Activated naive CD8-positive, alpha-beta T cell treated with anti-CD3 and anti-CD28 coated beads, Interleukin-2, amount 10 ng/mL, durations not matched to agents 7 days and 5 days (primary cell): ENCODE measurements around the gene CTSL. TPM values are rescaled to one million over a fixed set of nuclear protein-coding genes. Genes with fewer than 3 reads are reported as not detected.

ENCODE experiments used
- ATAC-seq: fragments of 150-1000 bp; cut with Tn5 transposase; one replicate; pipeline ENCODE4 v1.10.0; 2021; ENCODE audit warnings: low read depth, moderate library complexity
- POLR2A ChIA-PET: fragments of 350-600 bp; sonication (Branson Sonifier 250); formaldehyde crosslinking; loops from one replicate; lab custom pipeline; 2021; ENCODE audit warnings: antibody characterized with exemption; lab: Charles Lee
- DNase-seq: peaks from one replicate; pipeline ENCODE4 v3.0.0; 2021
- H3K27ac Mint-ChIP-seq: one replicate; pipeline ENCODE4 v1.8.0; 2022; ENCODE audit warnings: mild to moderate bottlenecking, mixed read lengths
- H3K27me3 Mint-ChIP-seq: one replicate; pipeline ENCODE4 v1.8.0; 2022; ENCODE audit warnings: mild to moderate bottlenecking, moderate library complexity, mixed read lengths
- H3K36me3 Mint-ChIP-seq: one replicate; pipeline ENCODE4 v1.8.0; 2021; ENCODE audit warnings: mild to moderate bottlenecking, mixed read lengths
- H3K4me1 Mint-ChIP-seq: one replicate; pipeline ENCODE4 v1.8.0; 2021; ENCODE audit warnings: mixed read lengths
- H3K4me3 Mint-ChIP-seq: one replicate; pipeline ENCODE4 v1.8.0; 2022; ENCODE audit warnings: mild to moderate bottlenecking, moderate library complexity, mixed read lengths
- H3K9me3 Mint-ChIP-seq: one replicate; pipeline ENCODE4 v1.8.0; 2021; ENCODE audit warnings: mixed read lengths
- total RNA-seq, 2 experiments: library from RNA; stranded (reverse); gene quantifications; one replicate each; pipeline ENCODE4 v1.2.3, GENCODE V29; 2021

Gene CTSL
- total RNA-seq, 2 experiments from 2014 or later, result 18.3 to 18.4 TPM

DNA sequence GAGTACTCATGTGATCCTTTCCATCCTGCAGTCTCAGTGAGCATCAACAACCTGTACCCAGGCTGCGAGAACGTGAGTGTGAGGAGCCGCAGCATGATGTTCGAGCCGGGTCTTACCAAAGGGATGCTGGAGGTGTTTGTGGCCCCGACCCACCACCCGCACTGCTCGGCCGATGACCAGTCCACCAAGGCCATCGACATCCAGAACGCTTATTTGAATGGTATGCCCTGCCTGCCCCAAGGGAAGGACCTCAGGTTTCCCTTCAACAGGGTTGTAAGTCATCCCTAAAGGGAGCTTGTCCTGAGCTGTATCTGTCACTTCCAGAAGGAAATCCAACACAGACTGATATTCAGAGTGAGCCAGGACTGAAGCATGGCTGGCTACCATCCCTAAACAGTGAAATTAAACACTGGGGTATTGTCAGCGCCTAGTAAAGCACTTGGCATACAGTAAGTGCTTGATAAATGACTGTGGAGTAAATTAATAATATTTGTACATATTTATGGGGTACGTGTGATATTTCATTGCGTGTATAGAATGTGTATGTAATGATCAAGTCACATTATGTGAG lies 39.3 kb upstream of the CTSL start:
- POLR2A ChIA-PET, result no interaction called here
- H3K27me3 Mint-ChIP-seq, result peaks cover 7% of the 10 kb centered on the region
- ATAC-seq (no peak), DNase-seq (no peak)
- H3K4me3 Mint-ChIP-seq, result no peak overlapping the region
- no peaks in the 10 kb centered on the region for H3K9me3 Mint-ChIP-seq
- peaks cover 5% of the 10 kb centered on the region for H3K4me1 Mint-ChIP-seq
- no peaks in the 10 kb centered on the region for H3K36me3 Mint-ChIP-seq
- no peak overlapping the region for H3K27ac Mint-ChIP-seq

DNA sequence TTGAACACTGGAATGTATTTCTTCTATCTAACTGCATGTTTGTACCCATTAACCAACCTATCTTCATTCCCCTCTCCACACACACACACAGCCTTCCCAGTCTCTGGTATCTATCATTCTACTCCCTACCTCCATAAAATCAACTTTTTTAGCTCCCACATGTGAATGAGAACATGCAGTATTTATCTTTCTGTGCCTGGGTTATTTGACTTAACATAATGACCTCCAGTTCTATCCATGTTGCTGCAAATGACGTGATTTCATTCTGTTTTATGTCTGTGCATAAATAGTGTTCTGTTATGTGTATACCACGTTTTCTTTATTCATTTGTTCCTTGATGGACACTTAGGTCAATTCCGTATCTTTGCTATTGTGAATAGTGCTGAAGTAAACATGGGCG lies 38.7 kb upstream of the CTSL start:
- DNase-seq (no peak), ATAC-seq (no peak)
- Mint-ChIP-seq H3K4me3 (no peak overlapping the region), H3K9me3 (no peaks in the 10 kb centered on the region), H3K27me3 (peaks cover 9% of the 10 kb centered on the region), H3K4me1 (peaks cover 5% of the 10 kb centered on the region), H3K27ac (no peak overlapping the region), H3K36me3 (no peaks in the 10 kb centered on the region)
- POLR2A ChIA-PET, result no interaction called here

DNA sequence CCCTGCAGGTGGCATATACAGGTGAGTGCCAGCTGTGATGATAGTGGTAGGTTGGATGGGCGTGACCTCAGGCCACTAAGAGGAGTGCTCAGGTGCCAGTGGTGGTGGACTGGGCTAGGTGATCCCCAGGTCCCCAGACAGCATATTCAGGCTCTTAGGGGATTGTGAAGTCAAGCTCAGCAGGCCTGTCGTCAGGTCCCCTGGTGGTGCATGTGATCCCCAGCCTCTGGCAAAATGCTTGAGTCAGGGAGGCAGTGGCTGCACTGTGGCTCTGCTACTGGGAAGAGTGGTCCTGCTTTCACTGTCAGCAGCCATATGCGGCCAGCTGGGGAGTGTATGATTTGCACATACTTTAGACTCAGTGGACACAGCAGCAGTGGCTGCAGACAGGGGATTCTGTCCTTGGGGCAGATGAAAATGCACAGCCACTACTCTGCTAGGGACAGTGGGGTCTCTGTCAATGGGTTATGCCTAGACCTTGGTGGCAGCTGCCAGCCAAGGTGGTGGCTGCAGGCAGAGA lies 31.6 kb upstream of the CTSL start:
- Mint-ChIP-seq H3K4me3 (no peak overlapping the region), H3K9me3 (peaks cover 9% of the 10 kb centered on the region), H3K4me1 (no peaks in the 10 kb centered on the region), H3K27ac (no peak overlapping the region), H3K27me3 (peaks cover 9% of the 10 kb centered on the region), H3K36me3 (peaks cover 1% of the 10 kb centered on the region)
- no peak for ATAC-seq
- no peak for DNase-seq
- POLR2A ChIA-PET, result no interaction called here

DNA sequence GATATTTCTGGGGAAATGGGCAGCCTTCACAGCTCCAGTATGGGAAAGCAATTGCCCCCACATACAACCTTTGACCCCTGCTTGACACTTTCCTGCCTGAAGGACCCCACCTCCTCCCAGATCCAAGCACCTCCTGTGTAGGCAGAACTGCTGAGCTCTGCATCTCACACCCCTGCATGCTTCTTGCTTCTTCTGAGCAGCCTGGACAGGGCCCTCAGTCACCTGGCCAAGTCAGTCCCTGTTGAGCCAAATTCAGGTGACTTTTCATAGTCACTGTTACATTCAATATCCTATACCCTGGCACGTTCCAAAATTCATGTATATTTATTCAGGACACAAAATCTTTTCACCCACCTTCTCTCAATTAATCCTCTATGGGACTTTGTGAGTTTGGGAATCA lies 30.4 kb upstream of the CTSL start:
- no peak for DNase-seq
- no peak for ATAC-seq
- peaks cover 9% of the 10 kb centered on the region for H3K9me3 Mint-ChIP-seq
- H3K4me3 Mint-ChIP-seq, result no peak overlapping the region
- POLR2A ChIA-PET, result no interaction called here
- H3K4me1 Mint-ChIP-seq, result no peaks in the 10 kb centered on the region
- H3K27me3 Mint-ChIP-seq, result peaks cover 4% of the 10 kb centered on the region
- H3K36me3 Mint-ChIP-seq, result peaks cover 1% of the 10 kb centered on the region
- no peak overlapping the region for H3K27ac Mint-ChIP-seq

DNA sequence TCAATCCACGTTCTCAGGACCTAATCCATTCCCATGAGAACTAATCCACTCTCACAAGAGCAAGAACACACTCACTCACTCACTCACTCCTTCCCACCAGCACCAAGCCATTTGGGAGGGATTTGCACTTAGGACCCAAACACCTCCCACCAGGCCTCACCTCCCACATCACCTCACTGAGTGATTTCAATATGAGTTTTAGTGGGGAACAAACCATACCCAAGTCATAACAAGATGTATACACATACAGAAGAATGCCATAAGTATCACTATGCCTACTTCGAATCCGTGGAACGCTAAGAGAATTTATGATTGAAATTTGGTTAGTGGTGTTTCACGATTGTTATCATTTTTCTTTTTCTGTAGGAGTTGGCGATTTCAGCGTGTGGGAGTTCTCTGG lies 29.3 kb upstream of the CTSL start:
- Mint-ChIP-seq H3K4me1 (no peaks in the 10 kb centered on the region), H3K27ac (no peak overlapping the region), H3K4me3 (no peak overlapping the region), H3K36me3 (peaks cover 1% of the 10 kb centered on the region), H3K9me3 (peaks cover 9% of the 10 kb centered on the region), H3K27me3 (peaks cover 1% of the 10 kb centered on the region)
- ATAC-seq (no peak), DNase-seq (no peak)
- POLR2A ChIA-PET, result no interaction called here

DNA sequence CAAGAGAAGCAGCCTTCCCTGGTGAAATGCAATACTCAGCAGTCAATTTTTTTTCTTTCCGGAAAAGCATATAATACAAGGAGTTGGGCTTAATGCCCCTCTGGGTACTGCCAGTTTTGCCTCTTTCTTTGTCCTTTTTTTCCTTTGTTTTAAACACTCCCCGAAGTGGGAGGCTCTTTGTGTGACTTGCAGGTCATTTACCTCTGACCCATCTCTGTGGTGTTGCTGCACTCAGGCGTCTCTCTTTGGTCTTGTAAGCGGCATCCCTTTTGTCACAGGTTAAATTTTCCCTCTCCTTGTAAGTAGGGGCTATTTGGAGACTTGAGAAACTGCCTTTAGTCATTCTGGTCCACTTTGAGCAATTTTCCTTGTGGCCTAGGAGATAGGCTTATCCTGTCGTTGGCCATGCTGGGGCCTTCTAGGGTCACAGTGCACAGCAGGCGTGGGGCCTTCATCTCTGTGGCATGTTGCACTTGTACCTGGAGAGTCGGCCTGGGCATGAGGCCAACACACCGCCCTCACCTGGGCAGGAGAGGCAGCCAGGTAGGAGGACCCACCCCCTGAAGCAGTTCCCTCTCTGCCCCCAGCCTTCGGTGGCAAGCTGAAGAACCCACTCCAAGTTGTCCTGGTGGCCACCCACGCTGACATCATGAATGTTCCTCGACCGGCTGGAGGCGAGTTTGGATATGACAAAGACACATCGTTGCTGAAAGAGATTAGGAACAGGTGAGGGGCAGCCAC lies 27.7 kb upstream of the CTSL start:
- POLR2A ChIA-PET, result no interaction called here
- H3K27me3 Mint-ChIP-seq, result peaks cover 4% of the 10 kb centered on the region
- no peaks in the 10 kb centered on the region for H3K36me3 Mint-ChIP-seq
- H3K9me3 Mint-ChIP-seq, result peaks cover 4% of the 10 kb centered on the region
- no peak for DNase-seq
- H3K4me1 Mint-ChIP-seq, result peaks cover 2% of the 10 kb centered on the region
- H3K4me3 Mint-ChIP-seq, result no peak overlapping the region
- ATAC-seq, result no peak
- no peak overlapping the region for H3K27ac Mint-ChIP-seq

DNA sequence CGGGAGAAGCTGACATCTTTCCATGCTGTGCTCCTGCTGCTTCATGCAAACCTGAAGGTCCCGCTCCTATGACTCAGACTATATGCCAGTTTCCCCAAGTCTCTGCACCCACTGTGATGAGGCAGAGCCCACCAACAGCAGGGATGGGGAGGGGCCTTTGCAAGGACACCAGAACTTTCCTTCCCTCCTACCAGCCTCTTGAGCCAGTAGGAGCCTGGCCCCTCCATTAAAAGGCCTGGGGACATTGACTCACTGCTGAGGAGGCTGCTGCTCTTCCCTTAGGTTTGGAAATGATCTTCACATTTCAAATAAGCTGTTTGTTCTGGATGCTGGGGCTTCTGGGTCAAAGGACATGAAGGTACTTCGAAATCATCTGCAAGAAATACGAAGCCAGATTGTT lies 26.1 kb upstream of the CTSL start:
- Mint-ChIP-seq H3K36me3 (no peaks in the 10 kb centered on the region), H3K4me3 (no peak overlapping the region), H3K27ac (no peak overlapping the region), H3K9me3 (no peaks in the 10 kb centered on the region), H3K4me1 (peaks cover 2% of the 10 kb centered on the region), H3K27me3 (peaks cover 4% of the 10 kb centered on the region)
- DNase-seq, result no peak
- POLR2A ChIA-PET, result no interaction called here
- ATAC-seq, result no peak

DNA sequence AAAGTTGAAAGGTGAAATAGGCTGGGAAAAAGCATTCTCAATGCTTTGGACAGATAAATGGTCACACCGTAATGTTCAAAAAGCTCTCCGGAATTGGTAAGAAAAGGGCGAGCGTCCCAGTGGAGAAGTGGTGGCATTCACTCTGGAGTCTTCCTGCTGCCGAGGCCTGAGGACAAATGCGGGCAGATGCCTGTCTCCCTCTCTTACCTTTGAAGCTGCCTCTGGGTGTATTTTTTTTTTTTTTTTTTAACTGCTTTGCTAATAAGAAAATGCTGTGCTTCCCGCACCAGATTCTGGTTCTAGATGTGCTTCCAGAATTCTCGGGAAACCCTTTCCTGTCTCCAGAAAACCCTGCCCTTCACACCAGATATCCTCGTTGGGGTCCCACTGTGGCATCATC lies 24.4 kb upstream of the CTSL start:
- no peak for ATAC-seq
- Mint-ChIP-seq H3K4me1 (peaks cover 2% of the 10 kb centered on the region), H3K36me3 (no peaks in the 10 kb centered on the region)

DNA sequence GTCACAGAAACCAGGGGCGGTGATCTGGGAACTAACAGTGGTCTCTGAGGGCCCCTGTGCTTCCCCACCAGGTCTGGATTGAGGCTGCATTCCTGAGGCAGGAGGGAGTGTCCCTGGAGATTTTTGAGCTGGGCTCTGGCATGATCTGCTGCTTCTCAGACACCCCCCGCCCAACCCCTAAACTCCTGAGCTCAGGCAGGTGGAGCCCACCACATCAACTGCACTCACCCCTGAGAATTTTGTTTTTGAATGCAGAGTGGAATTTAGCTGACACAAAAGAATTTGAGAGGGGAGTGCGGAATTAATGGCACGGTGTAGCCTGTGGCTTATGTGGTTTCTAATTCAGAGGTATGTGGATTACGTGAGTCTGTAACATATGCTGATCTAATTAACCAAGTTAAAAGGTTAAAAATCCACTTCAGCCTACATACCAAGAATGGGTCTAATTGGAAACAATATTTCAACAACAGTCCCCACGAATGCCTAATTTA lies 23.9 kb upstream of the CTSL start:
- DNase-seq (no peak), ATAC-seq (no peak)
- Mint-ChIP-seq H3K27ac (no peak overlapping the region), H3K9me3 (no peaks in the 10 kb centered on the region), H3K36me3 (no peaks in the 10 kb centered on the region), H3K4me3 (no peak overlapping the region), H3K27me3 (peaks cover 4% of the 10 kb centered on the region), H3K4me1 (peaks cover 2% of the 10 kb centered on the region)
- POLR2A ChIA-PET, result no interaction called here

More for the DNA sequence above, 24.4 kb upstream of the CTSL start:
- H3K9me3 Mint-ChIP-seq, result no peaks in the 10 kb centered on the region
- POLR2A ChIA-PET, result no interaction called here
- no peak overlapping the region for H3K27ac Mint-ChIP-seq
- peaks cover 4% of the 10 kb centered on the region for H3K27me3 Mint-ChIP-seq
- no peak overlapping the region for H3K4me3 Mint-ChIP-seq
- no peak for DNase-seq

DNA sequence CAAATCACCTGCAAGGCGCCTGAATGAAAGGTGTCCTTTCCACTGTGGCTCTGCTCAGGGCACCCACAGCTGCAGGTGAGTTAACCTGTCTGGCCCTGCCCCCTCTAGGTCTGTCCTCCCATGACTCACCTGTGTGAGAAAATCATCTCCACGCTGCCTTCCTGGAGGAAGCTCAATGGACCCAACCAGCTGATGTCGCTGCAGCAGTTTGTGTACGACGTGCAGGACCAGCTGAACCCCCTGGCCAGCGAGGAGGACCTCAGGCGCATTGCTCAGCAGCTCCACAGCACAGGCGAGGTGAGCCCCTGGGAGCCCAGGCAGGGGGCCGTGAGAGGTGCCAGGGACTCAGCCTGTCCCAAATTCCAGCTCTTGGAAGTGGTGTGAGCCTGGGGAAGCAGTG lies 23.0 kb upstream of the CTSL start:
- Mint-ChIP-seq H3K27ac (no peak overlapping the region), H3K4me3 (no peak overlapping the region), H3K27me3 (peaks cover 4% of the 10 kb centered on the region), H3K9me3 (no peaks in the 10 kb centered on the region), H3K36me3 (no peaks in the 10 kb centered on the region), H3K4me1 (peaks cover 4% of the 10 kb centered on the region)
- POLR2A ChIA-PET, result no interaction called here
- no peak for ATAC-seq
- DNase-seq, result no peak

DNA sequence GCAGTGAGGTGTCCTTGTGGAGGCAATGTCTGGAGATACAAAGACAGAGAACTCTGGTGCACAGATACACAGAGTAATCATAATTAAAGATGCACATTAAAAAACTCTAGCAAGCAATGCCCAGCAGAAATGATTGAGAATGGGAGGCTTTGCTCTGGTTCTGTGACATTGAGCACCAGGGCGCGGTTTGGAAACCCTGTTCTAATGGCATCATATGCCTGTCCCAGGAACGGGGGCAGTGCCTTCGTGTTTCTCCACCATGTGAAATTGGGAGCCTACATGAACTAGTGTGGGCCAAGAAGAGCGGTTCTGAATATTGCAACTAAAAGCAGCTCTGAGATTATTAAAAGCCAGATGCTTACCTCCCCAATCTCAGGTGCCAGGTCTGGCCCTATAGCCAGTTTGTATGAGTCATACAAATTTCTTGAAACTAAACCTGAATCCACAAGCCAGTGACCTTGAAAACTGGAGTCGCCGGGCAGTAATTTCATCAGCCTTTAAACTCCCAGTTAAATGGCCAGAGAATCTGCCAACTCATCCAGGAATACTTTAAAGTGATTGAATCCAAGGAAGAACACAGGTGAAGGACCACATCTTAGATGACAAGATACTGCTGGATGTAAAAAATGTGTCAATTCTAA lies 22.2 kb upstream of the CTSL start:
- H3K27ac Mint-ChIP-seq, result no peak overlapping the region
- H3K4me3 Mint-ChIP-seq, result no peak overlapping the region
- peaks cover 8% of the 10 kb centered on the region for H3K4me1 Mint-ChIP-seq
- H3K9me3 Mint-ChIP-seq, result no peaks in the 10 kb centered on the region
- POLR2A ChIA-PET, result no interaction called here
- H3K36me3 Mint-ChIP-seq, result no peaks in the 10 kb centered on the region
- peaks cover 4% of the 10 kb centered on the region for H3K27me3 Mint-ChIP-seq
- no peak for DNase-seq
- ATAC-seq, result no peak

DNA sequence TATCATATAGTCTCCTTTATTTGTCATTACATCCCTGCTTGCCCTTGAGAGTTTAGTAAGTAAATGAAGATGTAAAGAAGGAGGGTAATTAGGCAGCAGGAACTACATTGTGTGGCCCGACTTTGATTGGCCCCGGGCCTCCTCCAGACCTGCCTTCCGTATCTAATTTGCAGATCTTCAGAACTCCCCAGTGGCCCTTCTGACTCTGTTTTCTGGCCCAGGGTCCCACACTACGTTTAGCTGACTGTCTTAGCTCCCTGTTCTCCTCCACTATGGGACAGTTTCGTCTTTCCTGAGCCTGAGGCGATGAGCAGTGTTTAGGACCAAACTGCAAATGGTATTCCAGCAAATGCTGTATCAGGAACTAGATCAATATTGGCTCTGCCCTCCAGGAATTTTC lies 21.6 kb upstream of the CTSL start:
- ATAC-seq (no peak), DNase-seq (no peak)
- H3K27ac Mint-ChIP-seq, result no peak overlapping the region
- POLR2A ChIA-PET, result no interaction called here
- H3K36me3 Mint-ChIP-seq, result no peaks in the 10 kb centered on the region
- peaks cover 4% of the 10 kb centered on the region for H3K27me3 Mint-ChIP-seq
- no peak overlapping the region for H3K4me3 Mint-ChIP-seq
- H3K4me1 Mint-ChIP-seq, result peaks cover 14% of the 10 kb centered on the region
- H3K9me3 Mint-ChIP-seq, result no peaks in the 10 kb centered on the region

DNA sequence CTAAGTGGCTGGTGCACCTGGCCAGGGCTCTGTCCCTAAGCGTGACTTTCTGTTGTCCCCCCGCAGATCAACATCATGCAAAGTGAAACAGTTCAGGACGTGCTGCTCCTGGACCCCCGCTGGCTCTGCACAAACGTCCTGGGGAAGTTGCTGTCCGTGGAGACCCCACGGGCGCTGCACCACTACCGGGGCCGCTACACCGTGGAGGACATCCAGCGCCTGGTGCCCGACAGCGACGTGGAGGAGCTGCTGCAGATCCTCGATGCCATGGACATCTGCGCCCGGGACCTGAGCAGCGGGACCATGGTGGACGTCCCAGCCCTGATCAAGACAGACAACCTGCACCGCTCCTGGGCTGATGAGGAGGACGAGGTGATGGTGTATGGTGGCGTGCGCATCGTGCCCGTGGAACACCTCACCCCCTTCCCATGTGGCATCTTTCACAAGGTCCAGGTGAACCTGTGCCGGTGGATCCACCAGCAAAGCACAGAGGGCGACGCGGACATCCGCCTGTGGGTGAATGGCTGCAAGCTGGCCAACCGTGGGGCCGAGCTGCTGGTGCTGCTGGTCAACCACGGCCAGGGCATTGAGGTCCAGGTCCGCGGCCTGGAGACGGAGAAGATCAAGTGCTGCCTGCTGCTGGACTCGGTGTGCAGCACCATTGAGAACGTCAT lies 19.7 kb upstream of the CTSL start:
- ATAC-seq (no peak), DNase-seq (no peak)
- no peaks in the 10 kb centered on the region for H3K36me3 Mint-ChIP-seq
- H3K27ac Mint-ChIP-seq, result no peak overlapping the region
- no peak overlapping the region for H3K4me3 Mint-ChIP-seq
- POLR2A ChIA-PET, result no interaction called here
- peaks cover 18% of the 10 kb centered on the region for H3K4me1 Mint-ChIP-seq
- H3K27me3 Mint-ChIP-seq, result peaks cover 4% of the 10 kb centered on the region
- no peaks in the 10 kb centered on the region for H3K9me3 Mint-ChIP-seq
